Retinal pigment epithelial cell (primary cell): Measurements from ENCODE around the gene SCG3.

Experiments used
- DNase-seq: peaks from one replicate; pipeline ENCODE4 v3.0.0-alpha.2; 2010; ENCODE audit warnings: low read depth
- H3K4me3 ChIP-seq: 2 replicates; pipeline ENCODE4 v1.5.1; 2011; ENCODE audit warnings: mild to moderate bottlenecking, low read length, control low read depth, moderate library complexity
- TF ChIP-seq, protein P1 (sequence below): conservative IDR thresholded peaks from 2 replicates; pipeline ENCODE4 v1.5.1; 2011; ENCODE audit warnings: low read depth, low read length, control low read depth, inconsistent platforms

The SCG3 gene

DNA sequence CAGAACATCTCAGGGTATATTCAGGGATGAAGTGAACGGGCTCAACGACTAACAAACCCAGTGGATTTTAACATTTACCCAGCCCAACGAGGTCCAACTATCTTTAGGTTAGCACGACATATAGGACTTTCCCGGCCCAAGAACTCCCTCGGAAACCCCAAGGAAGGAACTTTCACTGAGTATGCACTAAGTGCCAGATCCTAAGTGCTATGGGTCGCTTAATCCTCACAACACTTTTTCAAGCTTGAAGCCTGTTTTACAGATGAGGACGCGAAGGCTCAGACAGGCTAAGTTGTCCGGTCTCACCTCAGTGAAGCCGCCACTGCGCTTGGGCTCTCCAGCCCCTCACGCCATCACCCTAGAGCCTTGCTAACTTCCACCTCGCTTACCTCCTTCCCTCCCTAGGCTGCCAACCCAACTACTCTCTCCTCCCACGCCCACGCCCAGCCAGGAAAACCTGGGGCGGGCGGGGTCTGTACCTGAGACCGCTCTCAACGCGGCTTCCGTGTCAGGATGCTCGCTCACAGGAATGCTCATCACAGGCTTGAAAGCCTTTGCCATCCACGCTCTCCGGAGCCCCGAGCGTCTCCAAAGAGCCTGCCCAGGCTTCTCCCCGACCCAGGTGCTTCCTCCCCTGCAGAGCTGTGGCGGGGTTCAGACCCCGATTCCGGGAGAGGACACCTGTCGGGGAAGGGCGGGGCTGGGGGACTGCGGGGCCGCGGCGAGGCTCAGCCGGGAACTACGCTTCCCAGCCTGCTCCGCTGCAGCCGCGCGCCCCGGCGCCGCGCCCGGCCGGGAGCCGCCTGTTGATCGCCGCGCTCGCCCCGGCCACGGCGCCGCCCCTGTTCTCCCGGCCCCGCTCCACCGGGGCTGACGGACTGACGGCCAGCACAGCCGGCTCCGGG, 69.7 kb downstream of the SCG3 start, which contains the start of gene TMOD2:
Gene TMOD2, plus strand, starts transcription at position 806 of the 905 bp plus-strand sequence. CDS start 14,845 bp downstream, outside the sequence.
- TF ChIP-seq, protein P1, sequence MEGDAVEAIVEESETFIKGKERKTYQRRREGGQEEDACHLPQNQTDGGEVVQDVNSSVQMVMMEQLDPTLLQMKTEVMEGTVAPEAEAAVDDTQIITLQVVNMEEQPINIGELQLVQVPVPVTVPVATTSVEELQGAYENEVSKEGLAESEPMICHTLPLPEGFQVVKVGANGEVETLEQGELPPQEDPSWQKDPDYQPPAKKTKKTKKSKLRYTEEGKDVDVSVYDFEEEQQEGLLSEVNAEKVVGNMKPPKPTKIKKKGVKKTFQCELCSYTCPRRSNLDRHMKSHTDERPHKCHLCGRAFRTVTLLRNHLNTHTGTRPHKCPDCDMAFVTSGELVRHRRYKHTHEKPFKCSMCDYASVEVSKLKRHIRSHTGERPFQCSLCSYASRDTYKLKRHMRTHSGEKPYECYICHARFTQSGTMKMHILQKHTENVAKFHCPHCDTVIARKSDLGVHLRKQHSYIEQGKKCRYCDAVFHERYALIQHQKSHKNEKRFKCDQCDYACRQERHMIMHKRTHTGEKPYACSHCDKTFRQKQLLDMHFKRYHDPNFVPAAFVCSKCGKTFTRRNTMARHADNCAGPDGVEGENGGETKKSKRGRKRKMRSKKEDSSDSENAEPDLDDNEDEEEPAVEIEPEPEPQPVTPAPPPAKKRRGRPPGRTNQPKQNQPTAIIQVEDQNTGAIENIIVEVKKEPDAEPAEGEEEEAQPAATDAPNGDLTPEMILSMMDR, result no peak
- peak within 1 kb of the TSS; percentile 60 for H3K4me3 ChIP-seq
- no peak for DNase-seq

DNA sequence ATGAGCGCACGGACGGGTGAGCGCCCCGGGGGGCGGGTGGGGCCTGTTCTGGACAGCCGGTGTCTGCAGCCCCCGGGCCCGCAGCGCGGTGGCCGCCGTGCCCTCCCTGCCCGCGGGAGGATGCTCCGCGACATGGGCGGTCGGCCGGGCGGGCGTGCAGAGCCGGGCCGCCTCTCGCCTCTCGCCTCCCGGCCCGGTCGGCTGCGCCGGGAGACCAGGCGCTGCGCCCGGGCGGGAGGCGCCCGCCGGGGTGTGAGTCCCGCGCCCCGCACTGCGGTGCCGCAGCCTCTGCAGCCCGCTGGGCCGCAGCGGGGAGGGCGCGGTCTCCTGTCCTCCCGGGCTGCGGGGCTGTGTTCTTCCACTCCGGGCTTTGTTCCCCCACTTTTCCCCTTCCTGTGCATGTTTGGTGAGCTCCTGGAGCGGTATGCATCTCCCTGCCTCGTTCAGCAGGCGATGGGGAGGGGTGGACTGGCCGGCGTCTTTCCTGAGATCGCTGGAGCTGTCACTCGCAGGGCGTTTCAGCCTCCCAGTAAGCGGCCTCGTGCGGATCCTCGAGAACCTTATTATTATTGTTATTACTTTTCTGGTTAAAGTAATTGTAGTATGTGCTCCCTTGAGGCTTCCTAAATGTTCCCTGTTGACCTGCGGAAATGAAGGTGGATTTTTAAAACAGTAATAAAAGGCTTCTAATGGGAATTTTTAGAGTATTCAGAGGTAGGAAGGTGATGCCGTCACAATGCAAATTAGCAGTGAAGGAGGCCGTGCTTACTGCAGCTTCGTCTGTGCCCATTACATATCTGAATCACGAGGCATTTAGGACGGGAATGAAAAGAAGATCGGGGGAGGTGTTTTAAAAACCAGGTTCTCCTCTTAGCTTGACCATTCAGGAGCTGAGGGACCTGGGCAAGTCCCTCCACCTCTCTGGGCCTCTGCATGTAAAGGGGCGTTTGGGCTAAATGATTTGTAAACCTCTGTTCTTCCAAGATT, 70.7 kb downstream of the SCG3 start:
- no peak for DNase-seq
- TF ChIP-seq, protein P1, result no peak
- peak overlapping the region; percentile 60 for H3K4me3 ChIP-seq

- no peak for DNase-seq
- TF ChIP-seq, protein P1, result no peak
- no peak overlapping the region for H3K4me3 ChIP-seq
These were observed 71.6 kb downstream of the SCG3 start for GRCh38 chr15:51752888-51753287.

- H3K4me3 ChIP-seq, result no peak overlapping the region
- TF ChIP-seq, protein P1, result no peak
- no peak for DNase-seq
These were observed 73.0 kb downstream of the SCG3 start for GRCh38 chr15:51754267-51754666.

GRCh38 chr15:51755790-51756189, 74.5 kb downstream of the SCG3 start:
- no peak overlapping the region for H3K4me3 ChIP-seq
- TF ChIP-seq, protein P1, result no peak
- no peak for DNase-seq

DNA sequence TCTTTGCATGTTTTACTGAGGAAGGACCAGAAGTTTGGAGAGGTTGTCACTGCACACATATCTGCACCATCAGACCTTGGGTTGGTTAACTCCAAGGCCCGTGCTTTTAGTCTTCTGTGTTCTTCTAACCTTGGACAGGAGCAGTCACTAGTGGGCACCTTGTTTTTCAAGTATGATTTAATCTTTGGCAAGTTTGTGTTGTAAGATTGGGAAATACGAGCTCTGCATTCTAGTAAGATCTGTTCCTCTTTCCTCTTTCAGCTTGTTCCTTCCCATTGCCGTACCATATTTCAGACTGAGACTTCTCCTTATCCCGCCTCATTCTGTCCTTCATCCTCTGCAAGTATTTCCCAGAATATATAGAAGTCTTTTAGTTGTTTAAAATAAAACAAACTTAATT, 75.2 kb downstream of the SCG3 start:
- no peak for DNase-seq
- TF ChIP-seq, protein P1, result no peak
- H3K4me3 ChIP-seq, result no peak overlapping the region
